ENCODE measurements around the gene SOBP.

DNA sequence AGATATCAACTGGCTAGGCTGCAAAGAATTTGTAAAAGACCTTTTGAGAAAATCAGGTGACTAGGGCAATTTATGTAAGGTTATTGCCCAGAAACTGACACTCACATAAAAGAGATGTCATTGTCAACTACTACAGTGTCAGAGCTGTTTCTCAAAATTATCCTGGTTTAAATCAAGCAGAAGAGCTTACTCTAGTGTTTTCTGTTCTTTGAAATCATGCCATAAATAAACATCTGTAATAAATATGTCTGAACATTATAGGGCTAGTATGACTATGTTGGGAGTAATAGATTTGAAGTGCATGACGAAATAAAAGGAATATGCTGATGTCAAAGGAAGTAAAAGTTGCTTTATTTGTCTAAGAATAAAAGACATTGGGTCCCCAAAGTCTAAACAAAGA is 19.6 kb upstream of the SOBP start:
- TF ChIP-seq, protein P1, sequence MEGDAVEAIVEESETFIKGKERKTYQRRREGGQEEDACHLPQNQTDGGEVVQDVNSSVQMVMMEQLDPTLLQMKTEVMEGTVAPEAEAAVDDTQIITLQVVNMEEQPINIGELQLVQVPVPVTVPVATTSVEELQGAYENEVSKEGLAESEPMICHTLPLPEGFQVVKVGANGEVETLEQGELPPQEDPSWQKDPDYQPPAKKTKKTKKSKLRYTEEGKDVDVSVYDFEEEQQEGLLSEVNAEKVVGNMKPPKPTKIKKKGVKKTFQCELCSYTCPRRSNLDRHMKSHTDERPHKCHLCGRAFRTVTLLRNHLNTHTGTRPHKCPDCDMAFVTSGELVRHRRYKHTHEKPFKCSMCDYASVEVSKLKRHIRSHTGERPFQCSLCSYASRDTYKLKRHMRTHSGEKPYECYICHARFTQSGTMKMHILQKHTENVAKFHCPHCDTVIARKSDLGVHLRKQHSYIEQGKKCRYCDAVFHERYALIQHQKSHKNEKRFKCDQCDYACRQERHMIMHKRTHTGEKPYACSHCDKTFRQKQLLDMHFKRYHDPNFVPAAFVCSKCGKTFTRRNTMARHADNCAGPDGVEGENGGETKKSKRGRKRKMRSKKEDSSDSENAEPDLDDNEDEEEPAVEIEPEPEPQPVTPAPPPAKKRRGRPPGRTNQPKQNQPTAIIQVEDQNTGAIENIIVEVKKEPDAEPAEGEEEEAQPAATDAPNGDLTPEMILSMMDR (IDR thresholded peaks at IDR 0.05): no peak
- no peak for TF ChIP-seq POLR2A (IDR thresholded peaks at IDR 0.05)

All from thyroid gland (tissue), 4 donors.